IPS-18c (cell line): ENCODE measurements around the gene ZNRF3.

Experiments used
- H3K4me3 ChIP-seq: 2 replicates; pipeline ENCODE4 v1.7.0; 2013; ENCODE audit warnings: low read depth, mild to moderate bottlenecking, low read length, moderate library complexity; ENCODE audit not compliant: insufficient read depth
- H3K9me3 ChIP-seq: one replicate; pipeline ENCODE4 v1.6.1; 2013; ENCODE audit warnings: mild to moderate bottlenecking, low read length, moderate library complexity; ENCODE audit not compliant: control insufficient read depth, insufficient read depth

ZNRF3 gene

DNA sequence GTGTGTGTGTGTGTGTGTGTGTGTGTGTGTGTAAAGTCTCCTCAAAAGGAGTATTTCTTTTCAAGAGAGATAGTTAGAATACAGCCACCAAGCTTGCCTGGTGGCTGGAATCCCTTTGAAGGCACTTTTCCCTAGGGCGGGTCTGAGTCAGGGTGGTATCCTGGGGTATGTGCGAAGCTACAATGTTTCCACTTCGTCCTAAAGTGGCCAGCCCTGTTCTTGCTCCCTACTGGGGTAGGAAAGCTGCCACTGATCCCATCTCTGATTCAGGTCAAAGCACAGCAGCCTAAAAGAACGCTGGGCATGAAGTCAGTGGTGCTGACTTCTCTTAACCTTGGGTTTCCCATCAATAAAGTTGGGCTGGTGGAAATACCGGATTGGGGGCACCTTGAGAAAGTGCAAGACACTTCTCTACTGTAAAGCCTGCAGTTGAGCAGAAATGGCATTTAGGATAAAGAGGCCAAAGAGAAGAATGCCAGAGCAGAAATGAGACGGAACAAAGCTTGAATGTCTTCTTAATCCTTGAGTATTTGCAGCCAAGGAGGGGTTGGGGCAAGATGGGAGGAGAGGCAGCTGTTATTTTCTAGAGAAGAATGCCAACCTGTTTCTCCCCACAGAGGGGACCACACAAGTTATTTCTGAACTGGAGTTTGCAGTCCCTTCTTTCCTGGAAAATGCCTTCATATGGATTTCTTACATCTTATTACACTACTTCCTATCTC lies 35.3 kb downstream of the ZNRF3 start:
- H3K9me3 ChIP-seq: peaks cover 5% of the 10 kb centered on the region
- no peak overlapping the region for H3K4me3 ChIP-seq

DNA sequence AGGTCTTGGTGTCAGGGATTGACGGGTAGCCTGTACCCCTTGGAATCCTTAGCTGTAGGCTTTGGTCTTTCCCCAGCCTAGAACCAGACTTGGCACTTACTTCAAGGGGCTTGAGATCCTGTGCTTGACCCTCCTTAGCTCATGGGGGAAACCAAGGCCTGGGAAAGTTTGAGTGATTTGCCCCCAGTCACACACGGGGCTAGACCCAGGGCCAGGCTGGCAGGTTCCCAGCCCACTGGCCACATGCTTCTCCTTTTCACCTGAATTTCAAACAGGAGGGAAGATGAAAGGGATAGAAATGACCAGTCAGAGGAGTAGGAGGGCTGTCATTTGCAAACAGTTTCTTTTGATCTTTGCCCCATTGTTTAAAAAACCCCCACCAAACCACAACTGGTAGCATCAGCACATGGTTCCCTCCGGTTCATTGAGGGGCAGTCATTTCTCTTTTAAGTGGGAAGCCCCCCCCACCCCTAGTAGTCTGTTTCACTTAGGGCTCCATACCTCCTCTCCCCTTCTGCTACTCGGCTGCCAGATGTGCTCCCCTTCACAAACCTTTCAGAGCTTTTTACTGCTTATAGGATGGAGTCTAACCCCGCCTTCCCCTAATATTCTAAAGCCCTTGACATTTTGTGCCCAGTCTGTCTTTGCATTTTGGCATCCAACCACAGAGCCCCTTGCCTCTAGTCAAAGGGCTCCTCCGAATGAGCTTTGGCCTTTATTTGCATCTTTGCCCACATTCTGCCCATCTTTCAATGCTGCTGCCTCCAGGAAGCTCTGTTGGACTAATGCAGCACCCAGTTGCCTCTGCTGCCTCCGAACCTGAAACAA lies 37.6 kb downstream of the ZNRF3 start:
- H3K9me3 ChIP-seq: peaks cover 3% of the 10 kb centered on the region
- no peak overlapping the region; the same call in 1 of the 2 replicates for H3K4me3 ChIP-seq

DNA sequence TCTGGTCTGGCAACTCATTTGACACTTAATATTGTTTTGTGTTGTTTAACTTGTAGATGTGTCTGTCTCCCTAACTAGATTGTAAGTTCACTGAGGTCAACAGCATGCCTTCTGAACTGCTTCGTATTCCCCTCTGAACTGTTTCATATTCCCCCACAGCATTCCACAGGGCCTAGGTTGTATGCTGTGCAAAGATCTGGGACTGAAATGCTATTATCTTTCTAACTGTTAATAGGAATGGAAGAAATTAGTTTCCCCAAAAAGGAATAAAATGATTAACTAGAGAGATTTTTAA lies 38.2 kb downstream of the ZNRF3 start:
- Histone ChIP-seq H3K4me3 (no peak overlapping the region), H3K9me3 (peaks cover 3% of the 10 kb centered on the region)

DNA sequence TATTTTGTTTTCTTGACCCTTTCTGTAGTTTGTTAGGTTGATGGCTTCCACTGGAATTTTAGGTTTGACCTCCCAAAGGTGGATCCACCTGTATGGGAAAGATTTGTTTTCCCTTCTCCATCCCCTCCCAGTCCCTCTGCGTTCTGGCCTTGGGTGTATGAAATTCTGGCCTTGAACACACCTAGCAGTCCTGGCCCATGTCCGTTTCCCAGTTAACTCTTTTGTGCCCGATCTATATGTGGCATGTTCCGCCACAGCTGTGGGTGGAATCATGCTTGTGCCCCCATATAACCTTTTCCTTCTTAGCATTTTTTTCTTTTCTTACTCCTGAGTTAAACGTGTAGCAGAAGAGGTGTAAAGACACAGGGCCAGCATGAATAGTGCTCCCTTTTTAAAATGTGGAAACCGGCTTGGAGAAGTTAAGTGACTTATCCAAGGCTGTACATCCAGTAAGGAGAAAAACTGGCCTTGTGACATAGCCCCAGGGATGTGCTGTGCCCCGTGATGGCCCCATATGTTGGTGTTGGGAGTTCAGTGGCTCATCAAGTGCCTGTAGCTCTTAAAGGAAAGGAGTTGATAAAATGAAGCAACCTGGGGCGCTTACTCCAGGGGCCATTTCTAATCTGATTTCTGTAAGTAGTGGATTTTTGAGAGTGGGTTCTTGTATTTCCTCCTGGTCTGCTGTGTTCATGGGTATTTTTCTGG lies 39.3 kb downstream of the ZNRF3 start:
- Histone ChIP-seq H3K9me3 (peaks cover 3% of the 10 kb centered on the region), H3K4me3 (no peak overlapping the region)

DNA sequence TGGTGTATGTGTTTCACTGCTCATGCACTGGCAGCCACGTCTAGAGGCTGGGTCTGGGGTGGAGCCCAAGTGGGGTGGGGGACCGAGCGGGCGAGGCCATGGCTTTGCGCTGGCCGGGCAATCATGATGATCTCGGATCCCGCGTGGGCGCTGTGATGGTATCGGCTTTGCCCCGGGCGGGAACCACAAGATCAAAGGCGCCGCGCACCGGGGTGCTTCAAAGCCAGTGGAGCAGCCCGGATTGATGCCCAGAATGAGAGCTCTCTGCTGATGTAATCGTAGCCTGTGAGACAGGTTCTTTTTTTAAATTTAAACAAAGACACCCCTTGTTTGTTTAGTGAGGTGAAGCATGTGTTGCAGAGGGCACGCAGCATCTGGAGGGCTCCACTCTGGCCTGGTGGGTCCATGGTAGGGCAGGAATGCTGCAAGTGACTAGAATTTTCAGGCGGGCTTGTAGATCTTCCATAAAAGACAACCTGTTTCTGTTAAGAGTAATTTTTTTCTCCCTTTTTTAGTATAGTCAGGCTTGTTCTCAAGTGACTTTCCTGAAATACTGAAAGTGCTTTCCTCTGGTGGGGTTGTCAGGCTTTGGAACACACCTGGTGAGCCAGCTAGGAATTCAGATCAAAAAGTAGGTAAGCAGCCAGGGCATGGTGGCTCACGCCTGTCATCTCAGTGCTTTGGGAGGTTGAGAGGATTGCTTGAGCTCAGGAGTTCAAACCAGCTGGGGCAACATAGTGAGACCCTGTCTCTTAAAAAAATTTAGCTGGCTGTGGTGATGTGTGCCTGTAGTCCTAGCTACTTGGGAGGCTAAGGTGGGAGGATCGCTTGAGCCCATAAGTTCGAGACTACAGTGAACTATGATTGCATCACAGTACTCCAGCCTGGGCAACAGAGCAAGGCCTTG lies 40.7 kb downstream of the ZNRF3 start:
- no peak overlapping the region for H3K4me3 ChIP-seq

DNA sequence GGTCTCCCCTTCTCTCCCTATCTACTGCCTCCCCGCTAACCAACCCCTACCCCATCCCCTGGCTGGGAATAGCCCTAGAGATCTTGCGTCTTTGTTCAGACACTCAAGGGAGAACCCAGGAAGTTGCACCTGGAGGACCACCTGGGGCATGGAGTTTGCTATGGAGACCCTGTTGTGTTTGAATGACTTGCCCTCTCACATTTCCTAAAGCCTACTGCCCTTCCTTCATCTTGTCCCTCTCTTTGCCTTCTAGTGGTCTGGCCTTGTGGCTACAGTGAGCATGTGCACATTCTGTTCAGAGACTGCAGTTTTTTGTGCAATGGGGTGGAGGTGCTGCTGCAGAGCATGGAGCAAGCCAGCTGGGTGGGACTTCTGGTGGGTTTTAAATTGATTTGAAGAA lies 42.5 kb downstream of the ZNRF3 start:
- peaks cover 3% of the 10 kb centered on the region for H3K9me3 ChIP-seq
- no peak overlapping the region for H3K4me3 ChIP-seq

More for the DNA sequence above, 40.7 kb downstream of the ZNRF3 start:
- peaks cover 3% of the 10 kb centered on the region for H3K9me3 ChIP-seq

DNA sequence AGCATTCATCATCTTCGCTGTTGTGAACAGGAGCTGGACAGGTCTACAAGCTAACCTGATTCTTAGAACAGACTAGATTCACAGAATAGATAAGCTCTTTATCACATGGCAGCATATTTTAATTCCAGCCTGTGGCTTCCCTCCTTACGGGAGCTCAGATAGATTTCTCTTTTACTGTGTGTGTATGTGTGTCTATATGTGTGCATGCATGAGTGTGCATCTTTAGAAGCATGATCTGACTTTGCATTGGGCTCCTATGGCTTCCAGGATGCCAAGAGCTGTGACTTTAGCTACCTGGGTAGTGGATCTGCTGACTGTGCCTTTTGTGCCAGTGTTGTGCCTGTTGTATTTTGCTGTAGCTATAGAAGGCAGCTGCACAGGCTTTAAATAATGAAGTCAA lies 44.3 kb downstream of the ZNRF3 start:
- no peak overlapping the region for H3K4me3 ChIP-seq
- peaks cover 3% of the 10 kb centered on the region for H3K9me3 ChIP-seq

DNA sequence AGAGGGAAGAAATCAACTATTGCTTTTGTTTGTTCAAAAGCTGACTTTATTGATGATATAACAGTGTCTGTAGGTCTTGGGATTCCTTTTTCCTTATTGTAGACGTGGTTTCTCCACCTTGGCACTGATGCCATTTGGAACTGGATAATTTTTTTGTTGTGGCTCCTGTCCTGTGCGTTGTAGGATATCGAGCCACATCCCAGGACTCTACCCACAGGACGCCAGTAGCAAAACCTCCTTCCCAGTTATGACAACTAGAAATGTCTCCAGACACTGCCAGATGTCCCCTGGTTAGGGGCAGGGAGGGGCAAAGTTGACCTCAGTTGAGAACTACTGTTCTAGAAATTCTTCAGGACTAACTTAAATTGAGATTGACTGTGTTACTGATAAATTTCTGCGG lies 45.8 kb downstream of the ZNRF3 start:
- H3K9me3 ChIP-seq: no peaks in the 10 kb centered on the region
- H3K4me3 ChIP-seq: no peak overlapping the region

DNA sequence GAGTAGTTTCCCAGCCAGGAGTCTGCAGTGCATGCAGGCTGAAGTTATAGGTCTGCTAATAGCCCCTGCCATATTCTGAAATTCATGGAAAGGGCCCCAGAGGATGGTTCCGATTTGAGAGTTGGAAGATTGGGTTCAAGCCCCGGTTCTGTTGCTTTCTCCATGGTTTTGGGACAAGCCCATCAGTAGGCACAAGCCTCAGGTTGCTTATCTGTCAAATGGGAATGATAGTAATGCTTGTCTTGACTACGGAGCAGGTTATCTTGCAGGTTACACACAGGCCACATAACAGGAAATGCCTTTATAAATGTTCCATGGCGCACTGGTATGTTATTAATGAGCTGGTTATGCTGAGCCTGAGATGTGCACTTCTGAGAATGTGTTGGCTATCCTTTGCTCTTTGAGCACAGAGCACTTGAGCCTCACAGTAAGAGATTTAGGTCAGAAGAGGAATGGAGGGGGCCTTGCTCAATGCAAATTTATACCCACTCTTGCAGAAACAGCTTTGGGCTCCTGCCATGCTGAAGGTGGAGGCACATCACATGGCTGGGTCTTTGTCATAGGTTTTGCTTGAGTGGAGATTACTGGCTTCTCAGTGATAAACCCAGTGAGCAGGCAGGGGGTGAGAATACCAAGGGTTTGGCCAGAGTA lies 47.1 kb downstream of the ZNRF3 start:
- Histone ChIP-seq H3K4me3 (no peak overlapping the region), H3K9me3 (no peaks in the 10 kb centered on the region)

DNA sequence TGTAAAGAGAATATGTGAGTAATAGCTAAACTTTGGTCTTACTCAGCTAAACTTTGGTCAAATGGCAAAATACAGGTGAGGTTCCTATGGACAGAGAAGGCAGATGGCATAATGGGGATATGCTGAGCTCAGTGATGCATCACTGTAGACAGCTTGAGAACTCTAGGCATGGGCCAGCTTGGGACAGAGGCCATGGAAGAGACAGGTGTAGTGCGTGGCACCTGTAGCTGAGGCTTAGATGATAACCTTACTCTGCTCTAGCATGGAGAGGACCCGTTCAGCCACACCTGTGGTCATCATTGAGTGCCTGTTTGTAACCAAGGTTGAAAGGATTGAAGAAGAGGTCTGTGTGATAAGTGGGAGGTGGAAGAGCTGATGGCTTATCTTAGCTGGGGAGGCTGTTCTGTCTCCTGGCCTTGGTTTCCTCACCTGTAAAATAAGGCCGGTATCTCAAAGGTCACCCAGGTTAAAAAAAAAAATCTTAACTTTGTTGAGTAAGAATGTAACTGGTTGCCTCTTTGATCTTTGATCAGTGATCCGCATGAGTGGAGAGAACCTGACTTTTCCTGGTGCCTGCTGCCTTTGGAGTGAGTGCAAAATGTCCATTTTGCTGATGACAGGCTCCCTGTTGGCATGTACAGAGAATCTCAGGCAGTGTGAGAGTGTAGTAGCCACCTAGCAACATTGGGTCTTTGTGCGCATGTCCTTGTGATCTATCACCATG lies 48.6 kb downstream of the ZNRF3 start:
- H3K9me3 ChIP-seq: no peaks in the 10 kb centered on the region
- no peak overlapping the region for H3K4me3 ChIP-seq

DNA sequence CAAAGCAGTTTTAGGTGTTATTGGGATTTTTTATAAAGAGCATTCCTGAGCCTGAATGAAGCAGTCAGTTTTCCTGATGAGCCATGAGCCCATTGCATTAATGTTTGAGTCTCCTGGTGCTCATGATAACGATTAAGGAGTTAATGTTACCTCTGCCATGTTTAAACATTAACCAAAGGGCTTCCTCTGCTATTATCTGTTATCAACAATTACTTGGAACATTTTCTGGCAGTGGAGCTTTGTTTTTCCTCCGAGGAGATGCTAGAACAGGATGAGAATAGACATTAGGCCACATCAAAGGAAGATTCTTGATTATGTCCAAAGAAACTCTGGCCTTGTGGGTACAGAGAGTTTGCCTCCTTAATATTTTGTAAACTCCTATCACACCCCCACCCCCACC lies 49.9 kb downstream of the ZNRF3 start:
- Histone ChIP-seq H3K4me3 (no peak overlapping the region), H3K9me3 (no peaks in the 10 kb centered on the region)

DNA sequence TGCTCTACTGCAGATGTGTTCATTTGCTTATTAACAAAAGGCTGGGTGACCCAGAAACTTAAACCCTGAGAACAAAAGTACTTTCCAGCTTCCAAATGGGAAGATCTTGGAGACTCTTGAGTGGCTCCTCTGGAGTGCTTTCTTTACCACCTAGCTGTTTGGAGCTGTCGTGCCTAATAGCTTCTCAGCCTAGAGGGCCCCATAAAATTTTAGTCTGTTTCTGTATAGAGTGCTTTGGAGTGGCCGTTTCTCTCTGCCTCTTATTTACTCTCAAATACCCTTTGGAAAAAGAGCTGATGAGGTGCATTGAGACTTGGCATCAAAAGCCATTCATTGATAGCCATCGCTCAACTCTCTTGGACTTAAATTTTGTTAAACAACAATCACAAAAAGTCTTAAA lies 50.7 kb downstream of the ZNRF3 start:
- Histone ChIP-seq H3K4me3 (no peak overlapping the region), H3K9me3 (no peaks in the 10 kb centered on the region)

DNA sequence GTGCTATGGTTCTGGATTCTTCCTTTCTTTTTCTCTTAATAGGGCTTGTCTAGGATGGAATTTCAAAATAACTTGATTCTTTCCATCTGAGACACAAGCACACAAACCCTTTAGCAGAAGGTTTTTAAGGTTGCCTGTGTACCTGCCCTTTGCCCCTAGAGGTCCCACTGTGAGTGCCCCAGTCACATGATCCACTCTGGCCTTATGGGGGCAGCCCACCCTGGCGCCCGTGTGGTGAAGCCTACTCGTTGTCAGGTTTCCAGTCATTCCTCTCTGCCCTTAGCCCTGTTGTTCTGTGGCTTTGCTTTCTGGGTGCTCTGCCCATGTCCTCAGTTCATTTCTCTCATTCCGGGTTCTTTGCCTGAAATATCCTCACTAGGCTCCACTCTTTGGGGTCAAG lies 51.8 kb downstream of the ZNRF3 start:
- no peaks in the 10 kb centered on the region for H3K9me3 ChIP-seq

DNA sequence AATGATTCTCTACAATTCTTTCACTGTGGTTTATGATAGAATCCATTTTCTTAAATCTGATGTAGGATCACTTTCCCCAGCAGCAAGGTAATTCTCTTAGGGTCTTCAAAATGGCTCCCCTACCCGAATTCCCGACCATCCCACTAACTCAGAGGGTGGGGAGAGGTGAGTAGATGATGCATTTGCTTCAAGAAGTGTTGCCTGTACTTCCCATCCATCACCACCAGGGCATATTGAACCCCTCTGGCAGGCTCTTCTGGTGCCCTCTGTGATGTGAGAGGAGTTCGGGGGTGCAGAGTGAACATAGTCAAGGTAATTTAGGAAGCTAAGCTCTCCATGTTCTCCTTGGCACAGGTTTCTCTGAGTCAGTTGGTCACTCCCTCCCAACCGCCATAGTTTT lies 52.3 kb downstream of the ZNRF3 start:
- Histone ChIP-seq H3K4me3 (no peak overlapping the region), H3K9me3 (no peaks in the 10 kb centered on the region)

More for the DNA sequence above, 51.8 kb downstream of the ZNRF3 start:
- H3K4me3 ChIP-seq: no peak overlapping the region

DNA sequence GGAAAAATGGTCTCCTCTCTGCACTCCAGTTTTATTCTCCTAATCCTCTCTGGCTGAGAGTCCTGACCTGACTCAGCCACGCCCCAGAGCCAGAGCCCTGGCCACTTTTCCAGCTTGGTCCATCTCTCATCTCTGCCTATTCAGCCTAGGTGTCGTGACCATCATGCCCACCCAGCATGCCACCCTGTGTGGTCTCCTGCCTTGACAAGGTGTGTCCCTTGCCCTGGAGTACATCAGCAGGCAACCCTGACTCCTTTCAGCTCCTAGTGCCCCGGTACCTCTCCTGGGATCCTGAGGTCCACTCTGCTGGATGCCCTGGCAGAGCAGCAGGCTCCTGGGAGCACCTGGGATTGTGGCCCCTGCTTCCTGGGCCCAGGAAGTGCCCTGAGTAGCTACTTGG lies 52.8 kb downstream of the ZNRF3 start:
- H3K9me3 ChIP-seq: no peaks in the 10 kb centered on the region
- H3K4me3 ChIP-seq: no peak overlapping the region
